Measurements from ENCODE around the gene ZNF804B. TPM values are rescaled to one million over a fixed set of nuclear protein-coding genes. Genes with fewer than 3 reads are reported as not detected.

ZNF804B gene
- total and polyA plus RNA-seq, 7 donors, result 0.01 to 0.41 (median 0.32) TPM; not detected in 3

DNA sequence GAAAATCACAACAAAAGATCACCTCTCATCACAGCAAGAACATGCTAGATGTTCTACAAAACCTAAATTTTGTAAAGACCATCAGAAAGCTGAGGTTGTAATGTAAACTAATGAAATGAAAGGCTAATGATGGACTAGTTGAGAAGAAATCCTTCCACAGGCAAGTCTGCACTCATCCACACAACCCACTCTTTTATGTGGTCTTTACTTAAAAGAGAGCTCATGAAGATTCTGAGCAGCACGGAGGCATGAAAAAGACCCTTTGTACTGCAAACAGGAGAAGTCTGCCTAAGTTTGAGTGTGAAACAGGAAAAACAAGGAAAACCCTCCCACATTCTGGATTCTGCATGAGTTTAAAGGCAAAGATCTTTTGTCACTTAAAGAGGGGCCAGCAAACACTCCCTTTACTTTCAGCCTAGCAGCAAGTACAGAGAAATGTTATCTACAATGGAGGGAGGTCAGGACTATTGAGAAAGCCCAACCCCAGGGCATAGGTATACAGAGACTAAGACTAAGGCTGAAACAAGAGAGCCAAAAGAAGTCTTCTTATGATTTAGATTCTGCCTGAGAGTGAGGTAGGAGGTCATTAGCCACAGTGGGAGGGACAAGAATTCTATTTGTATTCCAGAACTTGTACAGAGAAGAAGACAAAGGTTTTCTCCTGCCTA is 557.2 kb downstream of the ZNF804B start:
- Histone ChIP-seq H3K9me3 (no peaks in the 10 kb centered on the region), H3K4me3 (no peak overlapping the region), H3K4me1 (no peaks in the 10 kb centered on the region), H3K27me3 (no peaks in the 10 kb centered on the region), H3K27ac (no peak overlapping the region), H3K36me3 (no peaks in the 10 kb centered on the region)
- WGBS, 2 donors, result 59 to 74% methylated on average over 1 of the region's 1 CpG
- no peak for DNase-seq
- intact Hi-C loops (cut with DNase I), result no loop called here
- TF ChIP-seq POLR2A (IDR thresholded peaks at IDR 0.05), result no peak
- TF ChIP-seq, protein P1, sequence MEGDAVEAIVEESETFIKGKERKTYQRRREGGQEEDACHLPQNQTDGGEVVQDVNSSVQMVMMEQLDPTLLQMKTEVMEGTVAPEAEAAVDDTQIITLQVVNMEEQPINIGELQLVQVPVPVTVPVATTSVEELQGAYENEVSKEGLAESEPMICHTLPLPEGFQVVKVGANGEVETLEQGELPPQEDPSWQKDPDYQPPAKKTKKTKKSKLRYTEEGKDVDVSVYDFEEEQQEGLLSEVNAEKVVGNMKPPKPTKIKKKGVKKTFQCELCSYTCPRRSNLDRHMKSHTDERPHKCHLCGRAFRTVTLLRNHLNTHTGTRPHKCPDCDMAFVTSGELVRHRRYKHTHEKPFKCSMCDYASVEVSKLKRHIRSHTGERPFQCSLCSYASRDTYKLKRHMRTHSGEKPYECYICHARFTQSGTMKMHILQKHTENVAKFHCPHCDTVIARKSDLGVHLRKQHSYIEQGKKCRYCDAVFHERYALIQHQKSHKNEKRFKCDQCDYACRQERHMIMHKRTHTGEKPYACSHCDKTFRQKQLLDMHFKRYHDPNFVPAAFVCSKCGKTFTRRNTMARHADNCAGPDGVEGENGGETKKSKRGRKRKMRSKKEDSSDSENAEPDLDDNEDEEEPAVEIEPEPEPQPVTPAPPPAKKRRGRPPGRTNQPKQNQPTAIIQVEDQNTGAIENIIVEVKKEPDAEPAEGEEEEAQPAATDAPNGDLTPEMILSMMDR (IDR thresholded peaks at IDR 0.05), result no peak
- TF ChIP-seq POLR2AphosphoS5 (IDR thresholded peaks at IDR 0.05), result no peak
- TF ChIP-seq EP300 (IDR thresholded peaks at IDR 0.05), result no peak

GRCh38 chr7:89332026-89332425 is 572.5 kb downstream of the ZNF804B start:
- Histone ChIP-seq H3K27ac (no peak overlapping the region), H3K4me3 (no peak overlapping the region), H3K36me3 (no peaks in the 10 kb centered on the region), H3K27me3 (no peaks in the 10 kb centered on the region), H3K4me1 (no peaks in the 10 kb centered on the region), H3K9me3 (no peaks in the 10 kb centered on the region)
- 69 to 78% methylated on average over 1 of the region's 1 CpG for WGBS, 2 donors
- TF ChIP-seq EP300 (IDR thresholded peaks at IDR 0.05), result no peak
- TF ChIP-seq POLR2A (IDR thresholded peaks at IDR 0.05), result no peak
- TF ChIP-seq, protein P1 (IDR thresholded peaks at IDR 0.05), result no peak
- TF ChIP-seq POLR2AphosphoS5 (IDR thresholded peaks at IDR 0.05), result no peak
- DNase-seq, result no peak
- intact Hi-C loops (cut with DNase I), result no loop called here

DNA sequence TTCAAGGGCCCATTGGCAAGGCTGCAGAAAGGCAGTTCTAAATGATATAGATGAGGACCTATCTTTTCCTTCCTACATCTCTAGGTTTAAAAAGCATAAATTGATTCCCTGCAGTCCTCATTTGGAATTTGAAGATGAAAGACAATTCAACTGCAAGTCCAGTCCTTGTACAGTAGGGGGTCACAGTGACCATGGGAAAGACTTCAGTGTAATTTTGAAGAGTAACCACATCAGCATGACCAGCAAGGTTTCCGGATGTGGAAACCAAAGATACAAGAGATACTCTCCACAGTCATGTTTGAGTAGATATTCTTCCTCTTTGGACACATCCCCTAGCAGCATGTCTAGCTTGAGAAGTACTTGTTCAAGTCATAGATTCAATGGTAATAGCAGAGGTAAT is 575.3 kb downstream of the ZNF804B start:
- intact Hi-C loops (cut with DNase I), result no loop called here
- no peaks in the 10 kb centered on the region for H3K36me3 ChIP-seq
- no peaks in the 10 kb centered on the region for H3K9me3 ChIP-seq
- H3K4me1 ChIP-seq, result no peaks in the 10 kb centered on the region
- no peaks in the 10 kb centered on the region for H3K27me3 ChIP-seq
- no peak for DNase-seq
- H3K4me3 ChIP-seq, result no peak overlapping the region
- no peak overlapping the region for H3K27ac ChIP-seq
- TF ChIP-seq POLR2AphosphoS5 (IDR thresholded peaks at IDR 0.05) (no peak), POLR2A (IDR thresholded peaks at IDR 0.05) (no peak), EP300 (IDR thresholded peaks at IDR 0.05) (no peak)
- TF ChIP-seq, protein P1 (IDR thresholded peaks at IDR 0.05), result no peak
- WGBS, 2 donors, result 74 to 82% methylated on average over 1 of the region's 1 CpG

DNA sequence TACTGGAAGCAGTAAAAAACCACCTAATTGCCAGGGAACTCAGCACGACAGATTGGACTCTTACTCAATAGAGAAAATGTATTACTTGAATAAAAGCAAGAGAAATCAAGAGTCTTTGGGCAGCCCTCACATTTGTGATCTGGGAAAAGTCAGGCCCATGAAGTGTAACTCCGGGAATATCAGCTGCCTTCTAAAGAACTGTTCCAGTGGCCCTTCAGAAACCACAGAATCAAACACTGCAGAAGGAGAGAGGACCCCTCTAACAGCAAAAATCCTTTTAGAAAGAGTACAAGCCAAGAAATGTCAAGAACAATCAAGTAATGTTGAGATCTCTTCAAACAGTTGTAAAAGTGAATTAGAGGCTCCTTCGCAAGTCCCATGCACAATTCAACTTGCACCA is 576.0 kb downstream of the ZNF804B start:
- no peaks in the 10 kb centered on the region for H3K36me3 ChIP-seq
- TF ChIP-seq POLR2A (IDR thresholded peaks at IDR 0.05) (no peak), POLR2AphosphoS5 (IDR thresholded peaks at IDR 0.05) (no peak), EP300 (IDR thresholded peaks at IDR 0.05) (no peak)
- no peaks in the 10 kb centered on the region for H3K4me1 ChIP-seq
- no peak overlapping the region for H3K27ac ChIP-seq
- intact Hi-C loops (cut with DNase I), result no loop called here
- H3K27me3 ChIP-seq, result no peaks in the 10 kb centered on the region
- no peak for DNase-seq
- H3K9me3 ChIP-seq, result no peaks in the 10 kb centered on the region
- H3K4me3 ChIP-seq, result no peak overlapping the region
- 66 to 71% methylated on average over 3 of the region's 3 CpGs for WGBS, 2 donors

DNA sequence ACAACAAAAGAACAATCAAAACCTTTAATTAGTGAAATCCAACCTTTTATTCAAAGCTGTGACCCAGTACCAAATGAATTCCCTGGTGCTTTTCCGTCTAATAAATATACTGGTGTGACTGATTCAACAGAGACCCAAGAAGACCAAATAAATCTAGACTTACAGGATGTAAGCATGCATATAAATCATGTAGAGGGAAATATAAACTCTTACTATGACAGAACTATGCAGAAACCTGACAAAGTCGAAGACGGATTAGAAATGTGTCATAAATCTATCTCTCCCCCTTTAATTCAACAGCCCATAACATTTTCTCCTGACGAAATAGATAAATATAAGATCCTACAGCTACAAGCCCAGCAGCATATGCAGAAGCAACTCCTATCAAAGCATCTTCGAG is 576.6 kb downstream of the ZNF804B start:
- Histone ChIP-seq H3K27me3 (no peaks in the 10 kb centered on the region), H3K27ac (no peak overlapping the region), H3K4me1 (no peaks in the 10 kb centered on the region), H3K9me3 (no peaks in the 10 kb centered on the region), H3K36me3 (no peaks in the 10 kb centered on the region), H3K4me3 (no peak overlapping the region)
- no peak for TF ChIP-seq EP300 (IDR thresholded peaks at IDR 0.05)
- WGBS, 2 donors, result 56 to 69% methylated on average over 5 of the region's 5 CpGs
- intact Hi-C loops (cut with DNase I), result no loop called here
- DNase-seq, result no peak

DNA sequence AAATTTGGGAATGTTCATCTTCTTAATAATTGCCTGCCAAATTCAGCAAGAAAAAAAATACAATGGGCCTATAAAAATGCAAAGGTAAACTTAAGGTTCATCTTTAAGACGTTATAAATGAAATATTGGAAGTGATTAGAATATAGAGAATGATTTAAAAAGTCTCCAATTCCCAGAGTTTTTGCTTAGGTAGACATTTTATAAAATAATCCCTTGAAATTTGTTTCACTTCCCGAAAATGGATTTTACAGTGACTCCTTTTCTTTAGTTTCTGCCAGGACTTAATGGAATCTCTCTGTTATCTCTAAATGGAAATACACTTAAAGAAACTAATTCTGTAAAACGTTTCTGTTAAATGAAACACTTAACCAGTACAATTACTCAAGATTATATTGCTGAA is 580.2 kb downstream of the ZNF804B start:
- Histone ChIP-seq H3K9me3 (no peaks in the 10 kb centered on the region), H3K27me3 (no peaks in the 10 kb centered on the region), H3K4me1 (no peaks in the 10 kb centered on the region), H3K4me3 (no peak overlapping the region), H3K27ac (no peak overlapping the region), H3K36me3 (no peaks in the 10 kb centered on the region)
- DNase-seq, result no peak
- intact Hi-C loops (cut with DNase I), result no loop called here
- no peak for TF ChIP-seq POLR2A (IDR thresholded peaks at IDR 0.05)
- TF ChIP-seq, protein P1 (IDR thresholded peaks at IDR 0.05), result no peak
- TF ChIP-seq EP300 (IDR thresholded peaks at IDR 0.05), result no peak
- no peak for TF ChIP-seq POLR2AphosphoS5 (IDR thresholded peaks at IDR 0.05)
- 38 to 62% methylated on average over 3 of the region's 3 CpGs for WGBS, 2 donors

Data from sigmoid colon (tissue), 7 donors.